Measurements from ENCODE around the gene ATRNL1. TPM values are rescaled to one million over a fixed set of nuclear protein-coding genes. Genes with fewer than 3 reads are reported as not detected.
A peak's percentile ranks its signal among the peaks of the same experiment; 100 is the strongest.

The ATRNL1 gene
- total RNA-seq, 1 donor from 2014 or later: 11.4 TPM

GRCh38 chr10:115947104-115947503, 853.9 kb downstream of the ATRNL1 start:
- H3K36me3 ChIP-seq (ENCODE audit: control insufficient read depth, insufficient read depth, low read length): no peaks in the 10 kb centered on the region
- DNase-seq (ENCODE audit: low read depth): peak; percentile 34
- no peak for TF ChIP-seq CTCF (IDR thresholded peaks at IDR 0.05; ENCODE audit: insufficient read depth, low read length, poor library complexity, severe bottlenecking)
- H3K27me3 ChIP-seq (ENCODE audit: control insufficient read depth, insufficient read depth, low read length): no peaks in the 10 kb centered on the region
- H3K4me3 ChIP-seq (ENCODE audit: low read depth, low read length): no peak overlapping the region

- TF ChIP-seq CTCF (IDR thresholded peaks at IDR 0.05; ENCODE audit: insufficient read depth, low read length, poor library complexity, severe bottlenecking): no peak
- H3K27me3 ChIP-seq (ENCODE audit: control insufficient read depth, insufficient read depth, low read length): no peaks in the 10 kb centered on the region
- no peaks in the 10 kb centered on the region for H3K36me3 ChIP-seq (ENCODE audit: control insufficient read depth, insufficient read depth, low read length)
- no peak overlapping the region for H3K4me3 ChIP-seq (ENCODE audit: low read depth, low read length)
- no peak for DNase-seq (ENCODE audit: low read depth)
Measured at GRCh38 chr10:115948465-115948864, 855.3 kb downstream of the ATRNL1 start.

- no peak overlapping the region for H3K4me3 ChIP-seq (ENCODE audit: low read depth, low read length)
- no peak for DNase-seq (ENCODE audit: low read depth)
- TF ChIP-seq CTCF (IDR thresholded peaks at IDR 0.05; ENCODE audit: insufficient read depth, low read length, poor library complexity, severe bottlenecking): no peak
- H3K36me3 ChIP-seq (ENCODE audit: control insufficient read depth, insufficient read depth, low read length): no peaks in the 10 kb centered on the region
- H3K27me3 ChIP-seq (ENCODE audit: control insufficient read depth, insufficient read depth, low read length): no peaks in the 10 kb centered on the region
Measured at GRCh38 chr10:115949282-115949844, 856.2 kb downstream of the ATRNL1 start.

GRCh38 chr10:115950320-115950719, 857.2 kb downstream of the ATRNL1 start:
- Histone ChIP-seq H3K4me3 (ENCODE audit: low read depth, low read length) (no peak overlapping the region), H3K27me3 (ENCODE audit: control insufficient read depth, insufficient read depth, low read length) (no peaks in the 10 kb centered on the region), H3K36me3 (ENCODE audit: control insufficient read depth, insufficient read depth, low read length) (no peaks in the 10 kb centered on the region)
- TF ChIP-seq CTCF (IDR thresholded peaks at IDR 0.05; ENCODE audit: insufficient read depth, low read length, poor library complexity, severe bottlenecking): no peak
- no peak for DNase-seq (ENCODE audit: low read depth)

GRCh38 chr10:115951242-115951641, 858.1 kb downstream of the ATRNL1 start:
- no peaks in the 10 kb centered on the region for H3K36me3 ChIP-seq (ENCODE audit: control insufficient read depth, insufficient read depth, low read length)
- DNase-seq (ENCODE audit: low read depth): no peak
- no peak for TF ChIP-seq CTCF (IDR thresholded peaks at IDR 0.05; ENCODE audit: insufficient read depth, low read length, poor library complexity, severe bottlenecking)
- no peak overlapping the region for H3K4me3 ChIP-seq (ENCODE audit: low read depth, low read length)
- no peaks in the 10 kb centered on the region for H3K27me3 ChIP-seq (ENCODE audit: control insufficient read depth, insufficient read depth, low read length)

GRCh38 chr10:115953281-115953680, 860.1 kb downstream of the ATRNL1 start:
- no peak overlapping the region for H3K4me3 ChIP-seq (ENCODE audit: low read depth, low read length)
- no peaks in the 10 kb centered on the region for H3K27me3 ChIP-seq (ENCODE audit: control insufficient read depth, insufficient read depth, low read length)
- no peaks in the 10 kb centered on the region for H3K36me3 ChIP-seq (ENCODE audit: control insufficient read depth, insufficient read depth, low read length)
- no peak for DNase-seq (ENCODE audit: low read depth)
- TF ChIP-seq CTCF (IDR thresholded peaks at IDR 0.05; ENCODE audit: insufficient read depth, low read length, poor library complexity, severe bottlenecking): no peak
